Limb (tissue), 2 donors: Measurements from ENCODE around the gene SPRY4.
A peak's percentile ranks its signal among the peaks of the same experiment; 100 is the strongest.
"Not testable (repeated sequence)": the region's sequence is repeated elsewhere in the genome, so short reads cannot be mapped to it uniquely, and the experiment has no call there.

Source experiments
- DNase-seq, 2 donors: peaks; one replicate each; pipeline ENCODE4 v3.0.0-alpha.2; 2016; ENCODE audit errors: extremely low spot score in 2 of 2

SPRY4 gene

DNA sequence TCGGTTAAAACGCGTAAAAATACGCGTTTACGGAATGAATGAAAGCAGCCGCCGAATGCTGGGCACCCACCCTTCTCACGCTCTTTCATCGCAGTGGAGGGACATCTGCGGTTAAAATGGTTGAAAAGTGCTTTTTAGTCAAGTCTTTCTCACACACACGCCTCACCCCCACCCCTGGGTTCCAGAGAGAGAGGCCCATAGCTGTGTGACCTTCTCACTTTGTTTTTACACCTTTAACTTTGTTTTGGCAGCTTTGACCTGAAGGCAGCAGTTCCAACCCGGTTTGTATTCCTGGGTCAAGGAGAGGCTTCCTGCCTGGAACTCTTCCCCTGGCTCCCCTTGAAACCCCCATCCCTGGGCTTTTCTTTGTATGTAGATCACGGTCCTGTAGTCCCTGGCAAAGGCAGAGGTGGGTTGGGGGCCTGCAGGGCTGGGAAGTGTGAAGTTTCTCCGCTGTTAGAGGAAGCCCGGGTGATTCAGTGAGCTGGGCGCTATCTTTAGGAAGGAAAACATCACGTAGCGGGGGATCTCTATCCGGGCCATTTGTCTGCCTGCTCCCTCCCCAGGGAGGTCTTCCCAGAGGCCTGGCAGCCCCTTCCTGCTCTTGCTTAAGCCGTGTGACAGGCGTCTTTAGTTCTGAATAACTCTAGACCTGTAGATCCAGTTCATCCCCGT is 29.6 kb downstream of the SPRY4 start:
- DNase-seq: no peak

DNA sequence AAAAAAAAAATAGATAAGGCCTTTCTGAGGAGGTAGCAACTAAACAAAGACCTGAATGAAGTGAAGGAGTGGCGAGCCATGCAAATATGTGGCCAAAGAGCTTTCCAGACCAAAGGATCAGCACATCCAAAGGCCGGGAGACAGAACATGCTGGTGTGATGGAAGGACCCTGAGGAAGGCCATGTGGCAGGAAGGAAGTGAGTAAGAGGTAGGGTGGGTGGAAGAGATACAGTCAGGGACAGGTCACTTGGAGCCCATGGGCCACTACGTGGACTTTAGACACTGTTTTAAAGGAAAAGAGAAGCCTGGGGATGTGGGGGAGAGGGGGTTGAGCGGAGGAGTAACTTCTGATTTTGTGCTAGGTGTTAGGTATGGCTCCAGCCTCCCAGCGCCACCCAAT is 31.3 kb downstream of the SPRY4 start:
- no peak for DNase-seq

DNA sequence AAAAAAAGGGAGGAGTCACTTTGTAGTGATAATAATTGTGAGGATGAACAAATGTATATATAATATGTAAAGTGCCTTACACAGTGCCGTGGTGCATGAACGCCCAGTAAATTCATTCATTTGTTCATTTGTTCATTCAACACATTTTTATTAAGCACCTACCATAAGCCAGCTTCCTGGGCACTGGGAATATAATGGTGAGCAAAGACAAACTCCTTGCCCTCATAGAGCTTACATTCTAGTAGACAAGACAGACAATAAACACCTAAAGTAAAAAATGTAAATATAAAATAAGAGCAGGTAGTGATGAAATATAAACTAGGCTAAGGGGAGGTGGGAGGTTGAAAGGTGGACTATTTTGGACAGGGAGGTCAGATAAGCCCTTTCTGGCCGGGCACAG is 32.0 kb downstream of the SPRY4 start:
- DNase-seq: no peak

GRCh38 chr5:142292249-142292648 is 32.6 kb downstream of the SPRY4 start:
- no peak for DNase-seq

DNA sequence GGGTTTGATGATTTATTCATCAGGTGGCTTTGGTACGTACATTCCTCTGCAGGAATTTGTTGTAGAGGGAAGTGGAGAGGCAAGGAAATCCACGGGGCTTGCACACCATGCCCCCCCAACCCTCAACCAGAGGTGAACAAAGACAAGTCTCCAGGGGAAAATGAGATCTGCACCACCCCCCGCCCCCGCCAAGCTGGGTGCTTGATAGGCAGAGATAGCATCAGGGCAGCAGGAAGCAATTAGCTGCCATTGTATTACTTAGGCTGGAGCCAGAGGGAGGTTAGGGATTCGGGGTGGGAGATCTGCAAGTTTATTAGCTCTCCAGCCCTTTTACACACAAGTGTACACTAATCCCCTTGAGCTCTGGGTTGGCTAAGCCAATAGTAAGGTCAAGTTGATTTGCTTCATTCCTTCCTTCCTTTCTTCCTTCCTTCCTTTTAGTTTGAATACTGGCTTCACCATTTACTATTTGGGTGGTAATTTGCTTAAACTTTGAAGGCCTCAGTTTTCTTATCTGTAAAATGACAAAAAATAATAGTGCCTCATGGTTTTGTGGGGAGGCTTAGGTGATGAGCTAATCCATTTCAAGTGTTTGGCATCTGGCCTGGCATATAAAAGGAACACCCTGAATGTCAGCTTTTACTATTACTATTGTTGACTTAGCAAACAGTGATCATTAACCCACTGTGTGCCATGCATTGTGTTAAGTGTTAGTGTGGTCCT is 34.1 kb downstream of the SPRY4 start:
- DNase-seq: no peak

GRCh38 chr5:142289708-142290576 is 34.9 kb downstream of the SPRY4 start:
- no peak for DNase-seq

GRCh38 chr5:142287973-142288313 is 36.9 kb downstream of the SPRY4 start:
- DNase-seq: no peak

DNA sequence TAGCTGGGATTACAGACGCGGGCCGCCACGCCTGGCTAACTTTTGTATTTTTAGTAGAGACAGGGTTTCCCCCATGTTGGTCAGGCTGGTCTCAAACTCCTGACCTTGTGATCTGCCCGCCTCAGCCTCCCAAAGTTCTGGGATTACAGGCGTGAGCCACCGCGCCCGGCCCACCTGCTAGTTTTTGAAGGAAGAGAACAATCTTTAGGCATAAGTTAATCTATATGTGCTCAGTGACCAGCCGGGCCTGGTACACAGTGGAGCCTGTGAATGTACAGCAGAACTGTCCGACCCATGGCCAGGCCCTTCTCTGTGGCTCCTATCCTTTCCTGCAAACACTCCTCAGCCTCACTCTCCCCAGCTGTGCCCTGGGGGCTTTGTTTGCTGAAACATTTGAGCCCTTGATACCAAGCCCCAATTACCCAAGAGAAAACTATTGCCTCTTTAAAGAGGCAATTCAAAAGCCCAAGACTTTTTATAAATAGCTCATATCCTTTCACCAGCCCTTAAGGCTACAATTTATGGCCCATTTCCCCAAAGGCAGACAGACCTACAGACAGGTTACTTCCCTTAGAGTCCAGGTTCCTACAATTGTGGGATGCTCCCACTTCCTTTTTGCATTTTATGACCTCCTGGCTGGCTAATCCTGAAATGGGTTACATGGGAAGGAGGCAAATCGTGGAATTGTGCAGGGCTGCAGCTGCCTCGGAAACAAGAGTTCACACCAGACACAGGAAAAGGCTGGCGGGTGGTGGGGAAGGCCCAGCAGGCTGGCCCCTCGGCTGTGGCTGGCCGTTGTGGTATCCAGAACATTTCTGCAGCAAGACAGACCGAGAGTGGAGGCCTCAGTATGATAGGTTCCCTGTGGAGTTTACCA is 37.5 kb downstream of the SPRY4 start:
- DNase-seq: no peak

DNA sequence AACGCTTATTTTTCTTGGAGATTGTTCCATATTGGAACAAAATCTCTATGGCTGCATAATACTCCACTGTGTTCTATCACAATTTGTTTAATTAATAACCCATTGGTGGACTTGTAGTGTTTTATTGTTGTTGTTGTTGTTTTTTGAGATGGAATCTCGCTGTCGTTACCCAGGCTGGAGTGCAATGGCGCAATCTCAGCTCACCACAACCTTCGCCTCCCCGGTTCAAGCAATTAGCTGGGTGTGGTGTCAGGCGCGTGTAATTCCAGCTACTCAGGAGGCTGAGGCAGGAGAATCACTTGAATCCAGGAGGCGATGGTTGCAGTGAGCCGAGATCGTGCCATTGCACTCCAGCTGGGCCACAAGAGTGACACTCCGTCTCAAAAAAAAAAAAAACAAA is 38.7 kb downstream of the SPRY4 start:
- no peak for DNase-seq

DNA sequence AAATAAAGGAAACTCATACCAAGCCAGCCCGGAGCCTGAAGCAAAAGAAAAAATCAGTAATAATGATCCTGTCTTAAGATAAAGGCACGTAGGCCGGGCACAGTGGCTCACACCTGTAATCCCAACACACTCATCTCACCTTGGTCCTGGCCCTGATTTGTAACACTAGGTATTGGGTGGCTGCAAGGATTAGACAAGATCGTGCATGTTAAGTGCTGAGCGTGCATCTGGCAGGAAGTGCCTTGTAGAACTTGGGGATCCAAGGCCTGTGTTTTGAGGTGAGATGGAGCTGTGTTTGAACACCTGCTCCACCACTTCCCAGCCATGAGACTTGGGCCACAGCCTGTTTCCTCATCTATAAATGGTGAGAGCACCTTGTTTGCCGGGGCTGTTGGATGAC is 41.5 kb downstream of the SPRY4 start:
- DNase-seq: no peak

GRCh38 chr5:142281966-142282365 is 42.9 kb downstream of the SPRY4 start:
- no peak for DNase-seq

GRCh38 chr5:142281008-142281367 is 43.8 kb downstream of the SPRY4 start:
- no peak for DNase-seq

DNA sequence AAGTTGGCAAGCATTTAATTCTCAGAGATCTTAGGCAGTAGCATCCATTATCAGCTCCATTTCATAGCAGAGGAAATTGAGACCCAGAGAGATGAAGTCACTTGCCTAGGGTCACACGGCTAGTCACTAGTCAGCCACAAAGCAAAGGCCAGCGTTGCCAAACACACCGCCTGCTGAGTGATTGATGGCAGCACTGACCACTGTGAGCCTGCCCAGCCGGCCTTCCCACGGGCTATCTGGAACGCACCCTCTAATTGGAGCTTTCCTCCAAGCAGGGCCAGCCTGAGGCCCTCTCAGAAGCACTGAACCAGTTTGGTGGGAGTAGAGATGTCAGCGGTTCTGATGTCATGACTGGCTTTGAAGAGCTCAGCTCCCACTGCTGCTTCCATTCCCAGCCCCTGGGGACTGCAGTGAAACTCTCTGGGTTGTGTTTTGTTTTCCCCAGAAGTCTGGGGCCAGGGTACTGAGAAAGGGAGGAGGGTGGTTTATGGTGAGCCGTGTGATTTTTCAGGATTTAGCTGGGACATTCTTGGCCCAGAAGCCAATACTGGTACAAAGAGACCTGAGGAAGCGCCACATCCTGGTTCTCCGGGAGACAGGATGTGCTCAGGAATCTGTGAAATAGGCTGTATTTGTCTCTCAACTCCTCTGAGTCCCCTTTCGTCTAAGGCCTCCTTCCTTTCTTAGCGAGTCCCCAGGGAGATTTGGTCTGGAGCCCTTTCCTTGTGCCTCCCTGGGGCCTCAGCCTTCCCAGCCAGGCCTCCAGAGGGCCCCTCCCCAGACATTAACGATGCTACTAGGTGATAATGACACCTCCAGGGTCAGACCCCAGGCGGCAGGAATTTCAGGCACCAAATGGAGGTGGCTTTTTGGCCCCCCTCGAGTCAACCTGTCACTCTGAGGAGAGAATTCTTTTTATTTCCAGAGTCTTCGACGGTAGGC is 44.5 kb downstream of the SPRY4 start:
- DNase-seq: peak in 1 of 2 donors; percentile 50

DNA sequence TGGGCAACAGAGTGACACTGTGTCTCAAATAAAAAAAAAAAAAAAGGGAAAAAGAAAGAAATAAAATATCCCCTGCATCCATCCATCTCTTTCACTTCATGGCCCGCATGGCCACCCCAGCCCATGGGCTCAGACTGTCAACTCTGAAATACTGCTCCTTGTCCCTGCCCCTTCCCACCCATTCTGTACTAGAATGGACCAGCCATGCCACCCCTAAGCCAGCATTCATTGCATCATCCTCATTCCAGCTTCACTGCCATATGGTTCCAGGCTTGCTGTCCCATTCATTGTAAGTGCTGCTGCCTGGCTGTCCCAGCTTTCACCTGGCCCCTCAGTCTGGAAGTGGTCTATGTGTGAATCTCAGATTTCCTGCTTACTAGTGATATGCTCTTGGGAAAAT is 46.2 kb downstream of the SPRY4 start:
- no peak for DNase-seq

GRCh38 chr5:142277796-142278195 is 47.0 kb downstream of the SPRY4 start:
- no peak for DNase-seq

DNA sequence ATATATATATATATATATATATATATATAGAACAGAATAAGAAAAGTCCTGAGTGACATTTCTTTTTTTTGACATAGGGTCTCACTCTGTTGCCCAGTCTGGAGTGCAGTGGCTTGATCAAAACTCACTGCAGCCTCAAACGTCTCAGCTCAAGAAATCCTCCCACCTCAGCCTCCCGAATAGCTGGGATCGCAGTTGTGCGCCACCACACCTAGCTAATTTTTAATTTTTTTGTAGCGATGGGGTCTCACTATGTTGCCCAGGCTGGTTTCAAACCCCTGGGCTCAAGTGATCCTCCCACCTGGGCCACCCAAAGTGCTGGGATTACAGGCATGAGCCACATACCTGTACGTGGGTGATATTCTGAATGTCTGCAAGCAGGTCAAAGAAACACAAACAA is 48.3 kb downstream of the SPRY4 start:
- no peak for DNase-seq

- DNase-seq: no peak
These were observed 49.3 kb downstream of the SPRY4 start for GRCh38 chr5:142275496-142275895.

GRCh38 chr5:142272596-142272995 is 52.2 kb downstream of the SPRY4 start:
- not testable (repeated sequence) for DNase-seq

DNA sequence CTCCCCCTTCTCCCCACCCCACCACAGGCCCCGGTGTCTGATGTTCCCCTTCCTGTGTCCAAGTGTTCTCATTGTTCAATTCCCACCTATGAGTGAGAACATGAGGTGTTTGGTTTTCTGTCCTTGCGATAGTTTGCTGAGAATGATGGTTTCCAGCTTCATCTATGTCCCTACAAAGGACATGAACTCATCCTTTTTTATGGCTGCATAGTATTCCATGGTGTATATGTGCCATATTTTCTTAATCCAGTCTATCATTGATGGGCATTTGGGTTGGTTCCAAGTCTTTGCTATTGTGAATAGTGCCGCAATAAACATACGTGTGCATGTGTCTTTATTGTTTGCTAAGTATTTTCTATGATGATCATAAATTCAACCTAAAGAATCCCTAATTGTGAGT is 60.7 kb downstream of the SPRY4 start:
- DNase-seq: not testable (repeated sequence)

- DNase-seq: no peak
These were observed 61.5 kb downstream of the SPRY4 start for GRCh38 chr5:142263346-142263745.
